ENCODE results near the gene VPS9D1.

The VPS9D1 gene

DNA sequence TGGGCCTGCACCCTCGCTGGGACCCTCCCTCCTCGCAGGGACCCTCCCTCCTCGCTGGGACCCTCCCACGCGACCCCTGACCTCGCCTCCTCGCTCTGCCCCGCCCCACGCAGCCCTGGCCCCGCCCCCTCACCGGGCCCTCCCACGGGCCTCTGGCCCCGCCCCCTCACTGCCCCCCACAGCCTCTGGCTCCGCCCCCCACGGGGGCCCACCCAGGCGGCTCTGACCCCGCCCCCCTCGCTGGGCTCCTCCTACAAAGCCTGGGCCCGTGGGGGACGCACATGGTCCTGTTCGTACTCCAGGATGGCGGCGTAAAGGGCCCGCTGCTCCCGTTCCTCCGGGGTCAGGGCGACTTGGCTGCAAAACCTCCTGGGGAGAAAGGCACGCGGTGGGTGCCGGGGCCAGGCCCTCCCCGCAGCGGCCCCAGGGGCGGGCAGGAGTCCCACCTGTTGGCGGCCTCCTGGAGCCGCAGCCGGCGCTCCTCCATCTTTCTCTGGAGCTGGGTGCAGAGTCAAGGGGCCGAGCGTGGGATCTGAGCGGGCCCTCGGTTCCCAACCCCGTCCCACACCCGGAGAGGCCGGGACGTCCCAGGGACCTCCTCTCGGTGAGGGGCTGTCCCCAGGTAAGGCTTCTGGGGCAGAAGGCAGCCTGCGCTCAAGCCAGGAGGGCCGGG, 9.0 kb downstream of the VPS9D1 start:
- Histone ChIP-seq H3K36me3 (ENCODE audit: insufficient read depth, low read length) (no peaks in the 10 kb centered on the region), H3K27ac (ENCODE audit: low read length) (peak overlapping the region; percentile 44), H3K9ac (ENCODE audit: low read depth, low read length) (peak overlapping the region; percentile 60), H3K79me2 (ENCODE audit: insufficient read depth, low read length) (no peaks in the 10 kb centered on the region), H3K27me3 (ENCODE audit: insufficient read depth, low read length, poor library complexity) (no peaks in the 10 kb centered on the region), H4K20me1 (ENCODE audit: insufficient read depth, low read length) (no peaks in the 10 kb centered on the region), H3K4me1 (ENCODE audit: insufficient read depth, low read length) (peaks cover 12% of the 10 kb centered on the region), H3K4me3 (ENCODE audit: low read depth in 1 of 2, low read length in 2 of 2) (peak overlapping the region; percentile 41 to 66; a peak in 3 of 4 replicates), H2AFZ (ENCODE audit: low read depth, low read length) (peak overlapping the region; percentile 72), H3K4me2 (ENCODE audit: insufficient read depth, low read length) (peak overlapping the region; percentile 81), H3K9me3 (ENCODE audit: insufficient read depth, low read length, severe bottlenecking) (no peaks in the 10 kb centered on the region)
- DNase-seq (peak; percentile 81), ATAC-seq (ENCODE audit: insufficient read depth, low read depth) (peak; percentile 80)
- no peak for TF ChIP-seq EZH2 (IDR thresholded peaks at IDR 0.05; ENCODE audit: borderline replicate concordance, low read depth, low read length, severe bottlenecking)
- TF ChIP-seq, protein P1, sequence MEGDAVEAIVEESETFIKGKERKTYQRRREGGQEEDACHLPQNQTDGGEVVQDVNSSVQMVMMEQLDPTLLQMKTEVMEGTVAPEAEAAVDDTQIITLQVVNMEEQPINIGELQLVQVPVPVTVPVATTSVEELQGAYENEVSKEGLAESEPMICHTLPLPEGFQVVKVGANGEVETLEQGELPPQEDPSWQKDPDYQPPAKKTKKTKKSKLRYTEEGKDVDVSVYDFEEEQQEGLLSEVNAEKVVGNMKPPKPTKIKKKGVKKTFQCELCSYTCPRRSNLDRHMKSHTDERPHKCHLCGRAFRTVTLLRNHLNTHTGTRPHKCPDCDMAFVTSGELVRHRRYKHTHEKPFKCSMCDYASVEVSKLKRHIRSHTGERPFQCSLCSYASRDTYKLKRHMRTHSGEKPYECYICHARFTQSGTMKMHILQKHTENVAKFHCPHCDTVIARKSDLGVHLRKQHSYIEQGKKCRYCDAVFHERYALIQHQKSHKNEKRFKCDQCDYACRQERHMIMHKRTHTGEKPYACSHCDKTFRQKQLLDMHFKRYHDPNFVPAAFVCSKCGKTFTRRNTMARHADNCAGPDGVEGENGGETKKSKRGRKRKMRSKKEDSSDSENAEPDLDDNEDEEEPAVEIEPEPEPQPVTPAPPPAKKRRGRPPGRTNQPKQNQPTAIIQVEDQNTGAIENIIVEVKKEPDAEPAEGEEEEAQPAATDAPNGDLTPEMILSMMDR (IDR thresholded peaks at IDR 0.05; ENCODE audit: borderline replicate concordance, extremely low read depth, low read length, poor library complexity, severe bottlenecking), result no peak

DNA sequence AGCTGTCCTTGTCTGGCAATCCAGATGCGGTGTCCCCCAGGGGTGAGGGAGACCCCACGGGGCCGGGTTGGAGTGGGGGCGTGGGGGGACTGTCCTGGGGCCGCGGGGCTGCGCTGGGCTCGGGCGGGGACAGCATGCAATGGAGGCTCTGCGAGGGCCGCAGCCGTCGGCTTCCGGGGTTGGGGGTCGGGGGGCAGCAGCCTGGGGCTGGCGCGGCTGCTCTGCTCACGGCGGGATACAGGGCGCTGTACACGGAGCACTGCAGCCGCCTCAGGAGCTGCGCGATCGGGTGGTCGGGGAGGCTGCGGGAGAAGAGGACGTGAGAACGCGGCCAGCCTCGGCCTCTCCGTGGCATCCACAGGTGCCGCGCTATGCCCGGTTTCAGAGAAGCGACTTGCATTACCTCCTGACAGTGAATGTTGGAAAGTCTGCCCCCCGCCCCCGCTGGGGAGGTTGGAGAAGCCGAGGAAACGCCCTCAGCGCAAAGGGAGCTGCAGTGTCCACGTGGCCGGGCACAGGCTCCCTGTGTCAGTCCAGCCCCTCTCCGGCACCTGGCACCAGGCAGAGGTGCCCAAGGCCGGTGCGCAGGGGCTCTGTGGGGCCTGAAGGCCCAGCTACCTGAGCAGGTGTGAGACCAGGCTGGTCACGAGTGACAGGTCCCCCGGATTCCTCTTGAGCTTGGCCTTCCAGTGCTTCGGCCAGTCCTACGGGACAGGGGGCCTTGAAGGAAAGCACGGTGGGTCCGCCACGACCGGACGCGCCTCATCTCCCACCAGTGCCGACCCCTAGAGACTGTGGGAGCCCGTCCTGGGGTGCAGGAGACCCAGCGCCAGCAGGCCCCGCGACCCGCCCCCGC, 9.8 kb downstream of the VPS9D1 start:
- Histone ChIP-seq H3K9me3 (ENCODE audit: insufficient read depth, low read length, severe bottlenecking) (no peaks in the 10 kb centered on the region), H4K20me1 (ENCODE audit: insufficient read depth, low read length) (no peaks in the 10 kb centered on the region), H3K27me3 (ENCODE audit: insufficient read depth, low read length, poor library complexity) (no peaks in the 10 kb centered on the region), H3K27ac (ENCODE audit: low read length) (no peak overlapping the region), H2AFZ (ENCODE audit: low read depth, low read length) (no peak overlapping the region), H3K36me3 (ENCODE audit: insufficient read depth, low read length) (no peaks in the 10 kb centered on the region), H3K4me1 (ENCODE audit: insufficient read depth, low read length) (peaks cover 19% of the 10 kb centered on the region), H3K79me2 (ENCODE audit: insufficient read depth, low read length) (no peaks in the 10 kb centered on the region), H3K4me2 (ENCODE audit: insufficient read depth, low read length) (no peak overlapping the region; the same call in 1 of the 2 replicates), H3K9ac (ENCODE audit: low read depth, low read length) (no peak overlapping the region), H3K4me3 (ENCODE audit: low read depth in 1 of 2, low read length in 2 of 2) (no peak overlapping the region)
- TF ChIP-seq EZH2 (IDR thresholded peaks at IDR 0.05; ENCODE audit: borderline replicate concordance, low read depth, low read length, severe bottlenecking), result no peak
- TF ChIP-seq, protein P1 (IDR thresholded peaks at IDR 0.05; ENCODE audit: borderline replicate concordance, extremely low read depth, low read length, poor library complexity, severe bottlenecking), result no peak
- DNase-seq, result no peak
- no peak for ATAC-seq (ENCODE audit: insufficient read depth, low read depth)

DNA sequence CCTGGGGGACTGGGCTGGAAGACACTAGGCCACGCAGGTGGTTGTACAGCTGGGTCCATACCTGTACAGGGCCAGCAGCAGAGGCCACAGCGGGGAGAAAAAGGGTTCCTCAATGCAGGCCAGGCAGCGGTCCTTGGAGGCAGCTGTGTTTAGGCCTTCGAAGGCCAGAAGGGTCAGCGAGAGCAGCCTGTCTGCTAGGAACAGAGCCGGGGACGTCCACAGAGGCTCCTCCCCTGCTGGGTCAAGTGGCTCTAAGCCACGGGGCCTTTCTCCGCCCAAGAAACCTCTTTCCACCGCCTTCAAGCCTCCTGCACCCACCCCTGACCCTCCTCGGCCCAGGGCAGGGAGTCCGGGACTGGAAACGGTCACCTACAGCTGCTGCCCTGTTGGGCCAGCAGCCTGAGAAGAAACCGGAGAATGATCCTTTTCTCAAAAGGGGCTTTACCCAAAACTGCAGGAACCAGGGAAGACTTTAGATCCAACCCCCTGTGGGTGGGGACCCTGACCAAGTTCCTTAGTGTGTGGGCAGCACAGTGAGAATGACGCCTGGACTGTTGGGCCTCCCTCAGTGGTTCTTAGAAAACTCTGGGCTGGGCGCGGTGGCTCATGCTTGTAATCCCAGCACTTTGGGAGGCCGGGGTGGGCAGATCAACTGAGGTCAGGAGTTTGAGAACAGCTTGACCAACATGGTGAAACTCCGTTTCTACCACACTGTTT, 10.8 kb downstream of the VPS9D1 start:
- no peak for TF ChIP-seq EZH2 (IDR thresholded peaks at IDR 0.05; ENCODE audit: borderline replicate concordance, low read depth, low read length, severe bottlenecking)
- TF ChIP-seq, protein P1 (IDR thresholded peaks at IDR 0.05; ENCODE audit: borderline replicate concordance, extremely low read depth, low read length, poor library complexity, severe bottlenecking), result no peak
- ATAC-seq (ENCODE audit: insufficient read depth, low read depth), result no peak
- no peaks in the 10 kb centered on the region for H3K9me3 ChIP-seq (ENCODE audit: insufficient read depth, low read length, severe bottlenecking)
- peaks cover 24% of the 10 kb centered on the region for H3K4me1 ChIP-seq (ENCODE audit: insufficient read depth, low read length)
- no peak overlapping the region for H3K9ac ChIP-seq (ENCODE audit: low read depth, low read length)
- H3K36me3 ChIP-seq (ENCODE audit: insufficient read depth, low read length), result no peaks in the 10 kb centered on the region
- no peak for DNase-seq
- H3K79me2 ChIP-seq (ENCODE audit: insufficient read depth, low read length), result no peaks in the 10 kb centered on the region
- H3K4me3 ChIP-seq (ENCODE audit: low read depth in 1 of 2, low read length in 2 of 2), result no peak overlapping the region
- H3K27me3 ChIP-seq (ENCODE audit: insufficient read depth, low read length, poor library complexity), result no peaks in the 10 kb centered on the region
- H3K27ac ChIP-seq (ENCODE audit: low read length), result no peak overlapping the region
- no peak overlapping the region for H3K4me2 ChIP-seq (ENCODE audit: insufficient read depth, low read length)
- no peaks in the 10 kb centered on the region for H4K20me1 ChIP-seq (ENCODE audit: insufficient read depth, low read length)
- H2AFZ ChIP-seq (ENCODE audit: low read depth, low read length), result no peak overlapping the region
